Right kidney (tissue), 1 donor: ENCODE measurements around the gene B4GALNT2.
"Not testable (repeated sequence)": the region's sequence is repeated elsewhere in the genome, so short reads cannot be mapped to it uniquely, and the experiment has no call there.

Experiments
- DNase-seq: peaks from one replicate; pipeline ENCODE4 v3.0.0-alpha.2; 2016

Gene B4GALNT2

DNA sequence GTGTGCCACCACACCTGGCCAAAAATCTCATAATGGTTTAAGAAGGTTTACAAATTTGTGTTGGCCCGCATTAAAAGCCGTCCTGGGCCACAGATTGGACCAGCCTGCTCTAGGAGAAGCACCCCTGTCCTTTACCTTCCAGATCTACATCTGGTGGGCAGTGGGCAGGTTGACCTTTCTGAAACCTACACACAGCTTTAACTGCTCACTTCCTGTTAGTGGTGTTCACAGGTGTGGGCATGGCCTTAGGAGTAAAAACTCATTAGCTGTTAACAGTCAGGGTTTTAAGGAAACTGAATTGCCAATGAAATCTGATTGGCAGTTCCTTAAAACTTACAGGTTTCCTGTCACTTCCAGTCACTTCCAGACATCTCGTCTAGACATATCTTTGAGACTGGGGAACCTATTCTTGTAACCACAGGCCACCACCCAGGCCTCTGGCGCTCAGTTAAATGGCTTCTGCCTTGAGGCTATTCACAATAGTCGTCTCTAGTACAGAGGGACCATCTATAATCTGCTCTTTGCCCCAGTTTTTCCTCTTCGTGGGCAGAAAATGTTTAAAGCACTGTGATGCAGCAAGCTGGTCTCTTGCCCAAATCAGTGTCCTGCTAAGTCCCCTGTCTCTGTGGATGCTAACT lies 48.5 kb downstream of the B4GALNT2 start:
- DNase-seq = no peak

DNA sequence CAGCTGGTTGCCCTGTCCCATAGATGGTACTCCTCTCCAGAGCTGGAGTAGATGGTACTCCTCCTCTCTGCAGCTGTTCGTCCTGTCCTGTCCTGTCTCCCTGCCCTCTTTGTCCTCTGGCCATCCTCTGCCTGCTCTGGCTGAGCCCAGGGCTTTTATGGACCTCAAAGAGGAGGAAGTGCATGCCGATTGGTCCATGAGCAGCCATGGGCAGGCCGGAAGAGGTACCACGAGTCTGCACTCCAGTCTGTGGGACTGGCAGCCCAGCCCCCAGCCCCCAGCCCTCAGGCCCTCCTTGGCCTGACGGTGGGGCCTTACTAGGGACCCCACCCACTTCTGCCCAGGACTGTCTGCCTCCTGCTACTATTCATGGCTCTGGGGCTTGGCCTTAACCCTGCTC lies 50.8 kb downstream of the B4GALNT2 start:
- no peak for DNase-seq

DNA sequence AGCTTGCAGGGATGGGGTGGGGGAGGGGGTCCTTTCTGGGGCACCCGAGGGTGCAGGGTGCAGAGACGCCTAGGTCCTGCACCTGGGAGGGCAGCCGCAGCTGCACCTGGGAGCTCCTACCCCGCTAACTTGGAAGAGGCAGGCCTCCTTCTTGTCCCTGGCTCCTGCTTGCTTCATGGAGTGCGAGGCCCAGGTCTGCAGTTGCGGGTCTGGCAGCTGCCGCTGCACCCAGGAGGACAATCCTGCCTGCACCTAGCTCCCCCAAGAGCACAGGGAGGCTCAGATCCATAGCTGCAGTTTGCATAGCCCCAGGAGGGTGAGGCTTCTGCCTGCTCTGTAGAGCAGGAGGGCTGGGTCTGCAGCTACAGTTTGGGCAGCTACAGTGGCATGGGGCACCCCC lies 51.2 kb downstream of the B4GALNT2 start:
- DNase-seq = no peak

DNA sequence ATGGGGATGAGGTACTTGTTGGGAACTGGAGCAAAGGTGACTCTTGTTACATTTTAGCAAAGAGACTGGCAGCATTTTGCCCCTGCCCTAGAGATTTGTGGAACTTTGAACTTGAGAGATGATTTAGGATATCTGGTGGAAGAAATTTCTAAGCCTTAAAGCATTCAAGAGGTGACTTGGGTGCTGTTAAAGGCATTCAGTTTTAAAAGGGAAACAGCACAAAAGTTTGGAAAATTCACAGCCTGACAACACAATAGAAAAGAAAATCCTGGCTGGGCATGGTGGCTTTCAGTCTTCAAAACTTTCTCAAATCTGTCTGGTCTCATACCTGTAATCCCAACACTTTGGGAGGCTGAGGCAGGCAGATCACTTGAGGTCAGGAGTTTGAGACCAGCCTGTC lies 52.0 kb downstream of the B4GALNT2 start:
- not testable (repeated sequence) for DNase-seq

DNA sequence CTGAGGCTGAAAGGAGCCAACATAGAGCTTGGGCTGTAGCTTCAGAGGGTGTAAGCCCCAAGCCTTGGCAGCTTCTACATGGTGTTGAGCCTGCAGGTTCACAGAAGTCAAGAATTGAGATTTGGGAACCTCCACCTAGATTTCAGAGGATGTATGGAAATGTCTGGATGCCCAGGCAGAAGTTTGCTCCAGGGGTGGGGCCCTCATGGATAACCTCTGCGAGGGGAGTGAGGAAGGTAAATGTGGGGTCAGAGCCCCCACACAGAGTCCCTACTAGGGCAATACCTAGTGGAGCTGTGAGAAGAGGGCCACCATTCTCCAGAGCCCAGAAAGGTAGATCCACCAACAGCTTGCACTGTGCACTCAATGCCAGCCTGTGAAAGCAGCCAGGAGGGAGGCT lies 52.8 kb downstream of the B4GALNT2 start:
- DNase-seq = not testable (repeated sequence)

DNA sequence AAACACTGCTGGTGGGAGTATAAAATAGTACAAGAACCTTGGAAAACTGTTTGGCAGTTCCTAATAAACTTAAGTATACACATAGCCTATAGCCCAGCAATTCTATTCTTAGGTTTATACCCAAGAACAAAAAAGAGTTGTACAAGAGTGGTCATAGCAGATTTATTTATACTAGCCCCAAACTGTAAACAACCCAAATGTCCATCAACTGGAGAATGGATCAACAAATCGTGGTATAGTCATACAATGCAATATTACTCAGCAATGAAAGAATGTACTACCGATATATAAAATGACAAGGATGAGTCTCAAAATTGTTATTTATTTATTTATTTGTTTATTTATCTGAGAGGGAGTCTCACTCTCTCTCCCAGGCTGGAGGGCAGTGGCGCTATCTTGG lies 54.7 kb downstream of the B4GALNT2 start:
- DNase-seq = no peak

DNA sequence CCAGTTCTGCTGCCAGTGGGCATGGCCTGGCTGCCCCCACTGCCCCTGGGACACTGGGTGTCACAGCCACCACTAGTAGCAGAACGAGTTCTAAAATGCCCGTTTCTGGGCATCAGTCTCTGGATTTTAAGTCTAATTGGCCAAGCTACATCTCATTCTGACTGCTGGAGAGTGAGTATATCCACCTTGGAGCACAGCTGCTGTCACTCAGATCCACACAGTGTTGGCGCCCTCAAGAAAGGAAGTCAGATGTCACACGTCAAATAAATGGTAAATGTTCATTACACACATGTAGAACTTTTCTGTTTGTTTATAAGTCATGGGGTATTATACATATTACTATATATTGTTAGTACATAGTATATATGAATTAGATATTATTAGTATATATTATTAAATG lies 58.4 kb downstream of the B4GALNT2 start:
- no peak for DNase-seq

DNA sequence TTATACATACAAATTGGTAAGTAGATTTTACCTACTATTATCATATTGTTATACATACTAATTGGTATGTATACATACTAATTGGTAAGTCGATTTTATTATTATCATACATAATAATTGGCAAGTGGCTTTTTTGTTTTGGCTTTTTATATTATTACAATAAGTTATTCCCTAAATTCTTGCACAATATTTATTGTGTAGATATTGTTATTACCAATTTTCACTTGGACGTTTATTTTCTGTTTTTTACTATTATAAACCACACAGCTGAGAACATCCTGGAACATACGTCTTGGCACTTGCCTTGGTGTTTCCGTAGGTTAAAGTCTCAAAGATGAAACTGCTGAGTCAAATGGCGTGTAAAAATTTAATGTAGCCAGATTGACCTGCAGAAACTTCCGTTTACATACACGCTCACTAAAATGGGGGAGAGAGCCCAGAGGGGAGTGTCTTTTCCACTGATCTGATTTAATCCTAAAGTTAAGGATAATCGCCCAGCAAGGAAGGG lies 58.9 kb downstream of the B4GALNT2 start:
- DNase-seq = no peak

DNA sequence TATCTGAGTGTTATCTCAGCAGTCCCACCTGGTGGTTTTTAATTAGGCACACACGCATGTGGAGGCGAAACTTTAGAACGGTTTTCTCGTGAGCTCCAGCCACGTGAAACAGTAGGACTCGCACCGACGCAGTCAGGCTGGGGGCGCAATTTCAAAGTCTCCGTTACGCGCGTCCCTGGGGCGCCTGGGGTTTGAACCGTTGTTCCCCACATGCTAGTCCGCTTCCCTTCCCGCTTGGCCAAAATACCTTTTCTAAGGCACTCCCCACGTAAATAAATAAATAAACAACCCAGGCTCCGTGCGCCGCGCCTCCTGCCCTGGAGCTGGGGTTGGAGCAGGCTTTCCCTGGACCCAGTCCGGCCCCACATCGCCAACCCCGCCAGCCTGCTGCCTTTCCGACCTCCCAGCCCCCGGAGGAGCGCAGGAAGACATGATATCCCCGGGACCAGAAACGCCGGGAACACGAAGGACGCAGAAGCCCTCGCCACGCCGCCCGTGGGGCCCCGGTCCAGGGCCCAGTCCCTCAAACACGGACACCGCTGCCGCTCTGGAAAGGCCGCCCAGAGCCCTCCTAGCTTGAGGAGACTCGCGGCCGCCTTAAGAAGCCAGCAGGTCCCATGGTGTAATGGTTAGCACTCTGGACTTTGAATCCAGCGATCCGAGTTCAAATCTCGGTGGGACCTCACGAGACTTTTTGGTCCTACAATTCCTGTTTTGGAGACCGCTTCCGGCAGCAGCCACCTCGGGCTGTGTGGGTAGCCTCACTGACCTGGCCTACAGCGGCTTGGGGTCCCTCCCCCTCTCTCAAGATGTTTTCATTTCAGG lies 59.6 kb downstream of the B4GALNT2 start:
- peak; percentile 98 for DNase-seq

DNA sequence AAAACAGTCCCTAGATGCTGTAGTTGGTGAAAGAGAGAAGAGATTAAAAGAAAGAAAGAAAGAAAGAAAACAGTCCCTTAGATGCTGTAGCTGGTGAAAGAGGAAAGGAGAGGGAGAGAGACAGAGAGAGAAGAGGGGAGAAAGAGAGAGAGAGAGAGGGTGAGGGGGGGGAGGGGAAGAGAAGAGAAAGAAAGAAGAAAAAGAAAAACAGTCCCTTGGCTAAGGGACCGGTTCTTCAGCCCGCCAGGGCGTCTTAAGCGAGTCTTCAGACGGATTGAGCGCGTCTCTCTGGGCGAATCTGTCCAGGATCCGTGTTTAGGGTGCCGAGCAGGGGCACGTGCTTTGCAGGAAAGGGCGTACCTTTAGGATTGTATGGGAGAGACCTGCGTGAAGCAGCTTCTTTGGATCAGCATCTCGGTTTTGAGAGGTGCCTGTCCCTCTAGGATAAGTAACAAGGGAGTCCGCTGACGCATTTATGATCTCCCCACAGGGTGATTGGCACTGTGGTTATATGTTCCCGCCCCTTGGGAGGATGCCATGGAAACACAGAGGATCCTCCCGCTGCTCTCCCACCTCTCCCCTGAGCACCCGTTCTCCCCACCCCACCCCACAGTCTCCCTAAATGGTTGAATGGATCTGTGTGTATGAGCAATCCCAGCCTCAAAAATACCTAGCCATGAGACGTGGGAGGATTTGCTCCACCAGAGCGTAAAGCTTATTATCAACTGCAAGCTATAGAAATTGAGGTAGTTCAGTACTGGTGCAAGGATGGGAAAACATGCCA lies 61.1 kb downstream of the B4GALNT2 start:
- DNase-seq = peak; percentile 76

DNA sequence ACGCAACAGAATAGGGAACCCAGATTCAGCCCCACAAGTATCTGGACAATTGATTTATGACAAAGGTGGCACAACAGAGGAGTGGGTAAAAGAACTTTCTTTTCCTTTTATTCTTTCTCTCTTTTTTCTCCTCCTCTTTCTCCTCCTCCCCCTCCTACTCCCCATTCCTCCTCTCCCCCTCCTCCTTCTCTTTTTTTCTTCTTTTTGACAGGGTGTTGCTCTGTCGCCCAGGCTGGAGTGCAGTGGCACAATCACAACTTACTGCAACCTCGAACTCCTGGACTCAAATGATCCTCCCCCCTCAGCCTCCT lies 61.7 kb downstream of the B4GALNT2 start:
- no peak for DNase-seq

DNA sequence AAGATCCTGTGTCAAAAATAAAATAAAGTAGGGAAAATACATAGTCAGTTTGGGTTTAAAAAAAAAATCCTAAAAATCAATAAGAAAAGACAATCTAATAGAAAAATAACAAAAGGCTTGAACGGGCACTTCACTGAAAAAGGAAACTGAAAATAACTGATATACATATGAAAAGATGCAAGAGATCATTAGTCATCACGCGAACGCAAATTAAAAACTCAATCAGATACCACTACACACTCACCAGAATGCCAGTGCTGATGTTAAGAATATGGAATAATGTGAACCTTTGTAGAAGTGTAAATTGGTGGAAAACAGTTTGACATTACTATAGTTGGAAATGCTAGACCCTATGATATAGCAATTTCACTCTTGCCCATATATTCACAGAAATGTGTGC lies 63.2 kb downstream of the B4GALNT2 start:
- no peak for DNase-seq

DNA sequence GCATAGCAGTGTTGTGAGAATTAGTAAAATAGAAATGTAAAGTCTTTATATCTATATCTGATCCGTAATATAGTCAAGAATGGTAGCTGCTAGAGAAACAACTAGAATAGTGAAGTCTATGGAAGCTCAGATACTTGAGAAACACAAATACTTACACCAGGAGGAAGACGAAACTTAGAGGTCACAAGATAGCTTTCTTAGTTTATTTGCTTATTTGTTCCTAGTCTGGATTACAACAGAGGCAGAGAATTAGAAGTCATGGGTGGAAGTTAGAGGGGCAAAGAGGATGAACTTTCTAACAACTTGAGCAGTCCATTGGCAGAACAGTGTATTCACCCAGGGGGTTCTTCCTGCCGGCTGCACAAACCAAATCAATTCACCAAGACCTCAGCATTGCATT lies 64.0 kb downstream of the B4GALNT2 start:
- DNase-seq = no peak

DNA sequence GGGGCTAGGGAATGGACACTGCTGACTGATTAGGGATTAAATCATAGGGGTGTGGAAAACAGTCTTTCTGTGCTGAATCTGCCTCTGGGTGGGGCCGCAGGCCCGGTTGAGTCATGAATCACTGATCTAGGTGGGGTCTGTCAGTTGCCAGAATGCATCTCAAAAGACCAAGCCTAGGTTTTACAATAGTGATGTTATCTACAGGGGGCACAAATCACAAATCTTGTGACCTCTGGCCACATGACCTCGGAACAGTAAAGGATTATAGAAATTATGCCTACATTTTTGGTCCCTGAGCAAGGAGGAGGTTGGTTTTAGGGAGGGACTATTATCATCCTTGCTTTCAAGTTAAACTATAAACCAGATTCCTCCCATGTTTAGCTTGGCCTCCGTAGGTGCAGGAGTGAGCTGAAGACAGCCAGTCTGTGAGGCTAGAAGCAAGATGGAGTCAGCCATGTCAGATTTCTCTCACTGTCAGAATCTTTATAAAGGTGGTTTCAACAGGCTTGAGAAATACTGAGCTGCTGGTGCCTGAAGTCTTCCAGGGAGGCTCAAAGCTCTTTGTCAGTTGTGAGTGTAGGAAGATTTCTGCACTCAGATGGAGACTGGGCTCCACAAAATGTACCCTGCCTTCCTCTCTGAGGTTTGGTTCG lies 64.9 kb downstream of the B4GALNT2 start:
- no peak for DNase-seq

DNA sequence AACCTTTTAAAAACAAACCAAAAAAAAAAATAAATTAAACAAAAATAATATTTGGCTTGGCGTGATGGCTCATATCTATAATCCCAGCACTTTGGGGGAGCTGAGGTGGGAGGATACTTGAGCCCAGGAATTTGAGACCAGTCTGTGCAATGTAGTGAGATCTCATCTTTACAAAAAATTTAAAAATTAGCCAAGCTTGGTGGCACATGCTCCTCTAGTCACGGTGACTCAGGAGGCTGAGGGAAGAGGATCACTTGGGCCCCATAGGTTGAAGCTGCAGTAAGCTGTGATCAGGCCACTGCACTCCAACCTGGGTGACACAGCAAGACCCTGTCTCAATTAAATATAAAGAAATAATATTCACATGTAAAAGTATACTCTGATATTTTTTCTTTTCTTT lies 65.6 kb downstream of the B4GALNT2 start:
- no peak for DNase-seq

DNA sequence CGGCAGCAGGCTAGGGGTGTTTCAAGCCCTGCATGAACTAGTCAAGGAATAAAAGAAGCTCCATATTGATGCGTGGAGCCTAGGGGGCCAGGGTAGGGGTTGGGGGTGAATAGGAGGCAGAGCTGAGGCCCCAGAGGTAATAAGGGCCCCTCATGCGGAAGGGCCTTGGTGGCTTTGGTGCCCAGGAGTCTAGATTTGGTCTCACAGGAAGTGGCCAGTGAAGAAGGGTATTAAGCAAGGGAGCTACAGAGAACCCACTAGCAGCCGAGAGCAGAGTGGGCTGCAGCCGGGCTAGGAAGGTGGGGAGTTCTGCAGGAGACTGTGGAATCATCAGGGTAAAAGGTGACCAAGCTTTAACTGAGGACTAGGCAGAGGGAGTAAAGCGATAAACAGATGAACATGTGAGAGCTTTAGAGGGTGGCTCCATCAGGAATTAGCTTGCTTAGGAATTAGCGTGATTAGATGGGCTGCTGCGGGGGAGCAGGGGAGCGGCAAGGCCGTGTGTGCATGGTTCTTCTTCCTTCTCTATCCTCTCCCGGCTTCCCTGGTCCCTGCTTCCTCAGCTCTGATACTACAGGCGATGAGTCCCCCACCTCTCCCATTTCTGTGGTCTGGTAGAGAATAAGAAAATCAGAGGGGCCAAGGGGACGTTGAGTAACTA lies 68.0 kb downstream of the B4GALNT2 start:
- DNase-seq = no peak

DNA sequence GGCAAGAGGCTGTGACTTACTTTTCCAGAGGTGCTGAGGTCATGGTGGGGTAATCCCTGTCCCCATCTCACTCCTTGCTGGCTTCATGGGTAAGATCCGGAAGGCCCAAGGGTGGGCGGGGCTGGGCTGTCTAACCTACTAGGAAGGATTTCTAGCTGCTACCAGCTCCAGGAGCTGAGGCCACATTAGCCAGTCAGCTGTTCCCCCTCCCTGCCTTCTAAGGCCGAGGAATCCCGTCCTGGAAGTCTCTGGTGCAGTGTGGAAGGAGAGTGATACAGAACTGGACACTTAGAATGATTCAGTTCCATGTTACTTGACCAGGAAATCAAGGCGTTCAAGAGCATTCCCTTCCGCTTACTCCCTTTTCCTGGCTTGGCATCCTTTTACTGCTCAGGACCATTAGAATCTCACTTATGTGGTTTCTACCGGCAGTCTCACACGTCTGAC lies 68.9 kb downstream of the B4GALNT2 start:
- no peak for DNase-seq

DNA sequence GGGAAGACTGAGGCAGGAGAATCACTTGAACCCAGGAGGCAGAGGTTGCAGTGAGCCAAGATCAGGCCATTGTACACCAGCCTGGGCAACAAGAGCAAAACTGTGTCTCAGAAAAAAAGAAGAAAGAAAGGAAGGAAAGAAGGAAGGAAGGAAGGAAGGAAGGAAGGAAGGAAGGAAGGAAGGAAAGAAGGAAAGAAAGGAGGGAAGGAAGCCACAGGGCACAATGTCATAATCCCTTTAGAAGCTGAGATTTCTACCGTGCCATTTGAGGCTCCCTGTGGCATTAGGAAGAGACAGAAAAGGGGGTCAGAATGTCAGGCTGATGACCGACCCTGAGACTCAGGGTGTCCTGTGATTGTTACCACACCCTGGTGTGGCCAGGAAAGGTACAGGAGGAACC lies 71.2 kb downstream of the B4GALNT2 start:
- no peak for DNase-seq

DNA sequence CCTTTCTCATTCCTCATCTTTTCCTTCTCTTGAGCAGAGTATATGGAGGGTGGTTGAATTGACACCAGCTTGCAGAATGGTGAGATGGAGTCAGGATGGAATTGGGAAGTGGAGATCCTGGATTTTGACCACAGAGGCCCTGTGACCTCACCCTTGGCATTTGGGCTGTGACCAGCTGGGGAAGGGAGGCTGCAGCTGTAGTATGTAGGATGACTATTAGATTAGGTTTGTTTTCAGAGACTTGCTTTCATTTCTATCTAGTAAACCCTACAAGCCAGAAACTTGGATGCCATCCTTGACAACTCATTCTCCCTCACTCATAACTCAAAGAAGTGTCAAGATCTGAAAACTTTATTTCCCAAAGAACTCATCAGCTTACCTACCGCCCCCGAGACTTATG lies 71.9 kb downstream of the B4GALNT2 start:
- DNase-seq = no peak

DNA sequence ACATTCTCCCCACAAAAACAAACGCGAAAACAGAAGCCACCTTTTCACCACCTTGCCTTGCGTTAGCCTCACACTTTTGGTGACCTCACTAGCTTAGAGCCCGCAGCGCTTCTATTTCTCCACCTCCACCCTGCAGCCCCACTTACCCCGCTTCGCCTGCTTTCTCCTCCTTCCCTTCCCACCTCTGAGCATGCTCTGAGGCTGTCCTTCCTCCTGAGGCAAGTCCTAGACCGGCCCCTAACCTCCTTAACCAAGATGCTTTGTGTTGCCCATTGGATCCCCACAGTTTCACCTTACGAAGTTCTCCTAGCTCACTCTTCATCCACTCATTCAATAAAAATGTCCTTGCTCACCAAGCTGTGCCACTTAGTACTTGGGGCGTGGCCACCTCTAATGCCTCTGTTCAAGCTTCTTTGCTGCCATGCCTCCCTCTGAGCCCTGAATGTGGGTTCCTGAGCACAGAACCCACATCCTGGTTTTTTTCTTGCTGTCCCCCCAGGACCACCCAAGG lies 76.5 kb downstream of the B4GALNT2 start:
- DNase-seq = no peak

DNA sequence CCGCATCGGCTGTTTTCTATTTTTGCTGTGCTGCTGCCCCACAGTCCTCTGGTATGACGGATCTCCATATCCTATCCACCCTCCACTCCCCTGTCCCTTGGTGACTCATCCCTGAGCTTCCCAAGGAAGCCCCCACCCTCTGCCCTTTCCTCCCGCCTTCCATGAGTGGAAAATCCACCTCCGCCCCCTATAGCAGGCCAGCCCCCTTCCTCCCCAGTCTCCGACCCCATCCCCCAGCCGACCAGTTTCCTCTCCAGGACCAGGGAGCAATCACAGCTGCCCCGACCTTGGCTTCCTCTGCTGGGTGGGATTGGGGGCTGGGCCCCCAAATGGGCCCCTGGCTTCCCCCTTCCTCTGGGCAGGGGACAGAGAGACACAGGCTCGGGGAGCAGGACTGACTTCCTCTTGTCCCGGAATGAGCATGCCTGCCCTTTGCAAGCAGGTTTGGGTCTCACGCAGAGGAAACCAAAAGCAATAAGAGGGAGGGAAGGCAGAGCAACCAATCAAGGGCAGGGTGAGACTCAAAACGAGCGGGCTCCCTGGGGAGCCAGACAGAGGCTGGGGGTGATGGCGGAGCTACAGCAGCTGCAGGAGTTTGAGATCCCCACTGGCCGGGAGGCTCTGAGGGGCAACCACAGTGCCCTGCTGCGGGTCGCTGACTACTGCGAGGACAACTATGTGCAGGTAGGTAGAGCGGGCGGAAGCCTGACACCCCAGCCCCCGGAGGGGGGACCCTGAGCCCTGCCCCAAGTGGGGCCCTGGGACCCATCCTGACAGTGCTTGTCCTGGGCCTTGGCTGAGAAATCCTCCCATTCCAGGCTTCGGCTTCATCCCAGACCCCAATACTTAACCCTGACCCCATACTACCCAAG lies 77.8 kb downstream of the B4GALNT2 start, which contains the start of the genes ABI3 and GNGT2:
ABI3 (plus strand) TSS at position 550 of the 872 bp plus-strand sequence; CDS start at position 568, 18 bp downstream.
GNGT2 (minus strand) TSS at position 417 of the 872 bp plus-strand sequence. CDS start 3,152 bp downstream, outside the sequence.
- peak; percentile 45 for DNase-seq
